Hindlimb muscle (tissue), 1 donor: ENCODE data around the gene NAMPT. TPM values are rescaled to one million over a fixed set of nuclear protein-coding genes. Genes with fewer than 3 reads are reported as not detected.
"Not testable (repeated sequence)": the region's sequence is repeated elsewhere in the genome, so short reads cannot be mapped to it uniquely, and the experiment has no call there.

Source experiments
- DNase-seq: peaks from one replicate; pipeline ENCODE4 v3.0.0-alpha.2; 2013
- polyA plus RNA-seq: library from polyadenylated mRNA; unstranded; fragments of 120-200 nt; gene quantifications from one replicate; pipeline ENCODE4 v1.2.1, GENCODE V29; 2013; ENCODE audit not compliant: insufficient read length

NAMPT gene
- polyA plus RNA-seq, 1 donor = 22.4 TPM

DNA sequence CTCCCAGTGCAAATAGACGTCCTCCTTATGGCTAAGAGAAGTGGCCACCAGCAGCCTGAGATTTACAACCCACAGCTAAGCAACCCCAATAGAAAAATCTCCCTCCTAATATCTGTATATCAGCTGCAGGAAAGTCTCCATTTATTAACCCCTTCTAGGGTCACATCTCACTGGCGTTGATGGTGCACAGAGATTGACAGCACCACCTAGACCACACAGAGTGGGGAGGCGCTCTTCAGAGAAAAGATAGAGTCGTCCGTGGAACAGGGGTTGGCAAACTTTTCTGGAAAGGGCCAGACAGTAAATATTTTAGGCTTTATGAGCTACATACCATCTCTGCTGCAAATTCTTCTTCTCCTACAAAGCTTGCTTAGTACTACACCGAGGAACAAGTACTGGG is 60.0 kb downstream of the NAMPT start:
- DNase-seq = no peak

DNA sequence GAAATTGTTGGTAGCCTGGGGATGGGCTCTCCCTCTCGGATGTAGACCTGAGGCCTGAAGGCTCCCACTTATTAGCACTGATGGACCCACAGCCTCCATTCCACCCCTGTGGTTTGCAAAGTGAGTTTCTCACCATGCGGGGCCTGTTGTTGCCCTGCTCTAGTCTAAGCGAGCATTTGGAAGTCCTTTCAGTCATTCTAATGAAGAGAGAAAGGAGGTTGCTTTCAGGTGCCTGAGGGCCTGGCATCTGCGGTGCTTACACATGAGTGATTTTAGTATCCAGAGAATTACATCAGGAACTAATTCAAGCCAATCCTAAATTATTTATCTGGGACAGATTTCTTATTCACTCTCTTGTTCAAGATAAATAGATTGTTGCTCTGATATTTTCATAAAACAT is 61.6 kb downstream of the NAMPT start:
- no peak for DNase-seq

- DNase-seq = no peak
These were observed 62.2 kb downstream of the NAMPT start for GRCh38 chr7:106222545-106222944.

- no peak for DNase-seq
These were observed 64.5 kb downstream of the NAMPT start for GRCh38 chr7:106220307-106220706.

GRCh38 chr7:106219170-106219569 is 65.6 kb downstream of the NAMPT start:
- no peak for DNase-seq

GRCh38 chr7:106218546-106218945 is 66.2 kb downstream of the NAMPT start:
- DNase-seq = no peak

GRCh38 chr7:106216923-106217542 is 67.8 kb downstream of the NAMPT start:
- no peak for DNase-seq

GRCh38 chr7:106216517-106216922 is 68.3 kb downstream of the NAMPT start:
- no peak for DNase-seq

DNA sequence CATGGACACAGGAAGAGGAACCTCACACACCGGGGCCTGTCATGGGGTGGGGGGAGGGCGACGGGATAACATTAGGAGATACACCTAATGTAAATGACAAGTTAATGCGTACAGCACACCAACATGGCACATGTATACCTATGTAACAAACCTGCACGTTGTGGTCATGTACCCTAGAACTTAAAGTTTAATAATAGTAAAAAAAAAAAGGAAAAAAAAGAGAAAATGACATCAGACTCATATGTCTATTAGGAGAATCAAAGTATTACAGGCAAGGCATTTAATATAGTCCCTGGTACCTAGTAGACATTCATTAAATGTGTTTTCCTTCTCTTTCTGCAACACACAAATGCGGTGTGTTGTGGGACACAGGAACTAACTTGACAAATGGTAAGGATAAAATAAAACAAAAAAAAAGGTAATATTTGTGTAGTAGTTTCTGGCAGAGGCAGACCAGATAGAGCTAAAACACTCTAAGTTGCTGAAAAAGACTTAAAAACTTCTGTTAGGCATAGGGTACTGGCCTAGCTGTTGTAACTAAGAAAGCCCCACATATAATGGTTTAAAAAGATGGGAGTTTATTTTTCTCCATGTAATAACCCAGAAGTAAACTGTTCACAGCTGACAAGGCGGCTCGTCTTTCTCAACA is 68.8 kb downstream of the NAMPT start:
- no peak for DNase-seq

DNA sequence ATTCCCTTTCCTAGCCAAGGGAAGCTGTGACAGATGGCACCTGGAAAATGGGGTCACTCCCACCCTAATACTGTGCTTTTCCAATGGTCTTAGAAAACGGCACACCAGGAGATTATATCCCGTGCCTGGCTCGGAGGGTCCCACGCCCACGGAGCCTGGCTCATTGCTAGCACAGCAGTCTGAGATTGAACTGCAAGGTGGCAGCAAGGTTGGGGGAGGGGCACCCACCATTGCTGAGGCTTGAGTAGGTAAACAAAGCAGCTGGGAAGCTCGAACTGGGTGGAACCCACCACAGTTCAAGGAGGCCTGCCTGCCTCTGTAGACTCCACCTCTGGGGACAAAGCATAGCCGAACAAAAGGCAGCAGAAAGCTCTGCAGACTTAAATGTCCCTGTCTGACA is 75.8 kb downstream of the NAMPT start:
- not testable (repeated sequence) for DNase-seq

DNA sequence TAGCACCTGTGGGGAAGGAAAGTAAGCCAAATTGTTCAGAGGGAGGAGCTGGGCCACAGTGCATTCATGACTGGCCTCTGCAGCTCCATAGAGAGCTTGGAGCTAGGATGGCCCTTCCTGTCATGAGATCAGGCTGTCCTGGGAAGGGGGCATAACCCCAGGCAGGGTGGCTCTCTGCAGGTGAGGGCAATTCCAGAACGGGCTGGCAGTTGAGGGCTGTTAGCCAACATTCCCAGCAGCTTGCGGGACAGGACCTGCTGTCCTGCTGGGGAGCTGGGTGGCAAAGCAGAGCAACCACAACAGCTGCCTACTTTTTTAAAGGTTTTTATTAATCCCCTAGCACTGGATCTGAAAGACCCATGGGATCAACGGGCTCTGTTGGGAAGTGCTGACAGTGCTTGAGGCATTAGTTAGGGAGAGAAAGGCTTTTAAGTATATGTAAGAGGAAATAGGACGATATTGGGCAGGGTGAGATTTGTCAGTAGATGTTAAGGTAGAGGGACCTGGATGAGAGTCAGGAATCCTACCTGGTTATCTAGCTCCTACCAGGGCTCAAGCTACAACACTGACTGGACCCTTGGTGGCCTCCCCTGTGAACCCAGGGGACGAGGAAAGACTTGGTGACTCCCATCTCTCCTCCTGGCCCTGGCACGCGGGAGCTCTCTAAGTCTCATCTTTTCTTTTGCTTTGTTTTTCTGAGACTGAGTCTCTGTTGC is 77.8 kb downstream of the NAMPT start:
- no peak for DNase-seq

GRCh38 chr7:106205621-106206222 is 79.1 kb downstream of the NAMPT start:
- no peak for DNase-seq

DNA sequence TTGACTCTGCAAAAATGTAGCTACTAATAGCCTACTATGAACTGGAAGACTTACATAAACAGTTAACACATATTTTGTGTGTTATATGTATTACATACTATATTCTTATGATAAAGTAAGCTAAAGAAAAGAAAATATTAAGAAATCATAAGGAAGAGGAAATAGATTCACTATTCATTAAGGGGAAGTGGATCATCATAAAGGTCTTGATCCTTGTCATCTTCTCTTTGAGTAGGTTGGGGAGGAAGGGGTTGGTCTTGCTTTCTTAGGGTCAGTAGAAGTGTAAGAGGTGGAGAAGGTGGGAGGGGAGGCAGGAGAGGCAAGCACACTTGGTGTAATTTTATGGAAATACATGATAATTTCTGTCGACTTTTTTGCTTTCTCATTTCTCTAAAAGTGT is 81.3 kb downstream of the NAMPT start:
- DNase-seq = no peak

- DNase-seq = no peak
These were observed 83.6 kb downstream of the NAMPT start for GRCh38 chr7:106201164-106201563.

GRCh38 chr7:106199813-106200364 is 84.9 kb downstream of the NAMPT start:
- no peak for DNase-seq

DNA sequence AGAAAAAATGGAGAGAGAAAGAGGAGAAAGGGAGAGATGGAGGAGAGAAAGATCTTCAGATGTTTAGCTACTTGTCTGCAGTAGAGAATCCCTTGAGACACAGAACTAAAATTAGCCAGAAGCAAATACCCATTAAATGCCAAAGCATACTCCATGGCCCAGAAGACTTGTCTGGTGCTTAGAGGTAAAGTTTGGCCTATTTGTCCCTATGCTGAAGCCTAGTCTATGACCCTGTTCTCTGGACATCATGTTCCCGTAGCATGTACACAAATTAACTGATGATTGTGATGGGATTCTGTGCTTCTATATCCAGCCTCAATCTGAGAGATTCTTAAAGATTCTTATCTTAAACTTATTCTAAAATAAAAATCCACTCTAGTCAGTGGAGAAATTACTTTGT is 85.8 kb downstream of the NAMPT start:
- DNase-seq = no peak

Other genes with a start within 250 kb of the NAMPT start
- gene SYPL1, start 172.7 kb downstream of the NAMPT start, polyA plus RNA-seq = 60.0 TPM